ENCODE data around the gene PHAF1. TPM values are rescaled to one million over a fixed set of nuclear protein-coding genes. Genes with fewer than 3 reads are reported as not detected.

Gene PHAF1
- total and polyA plus RNA-seq, 2 donors (not counting 1 experiment from before 2014, with no cell fraction given) = 18.8 to 20.7 TPM

DNA sequence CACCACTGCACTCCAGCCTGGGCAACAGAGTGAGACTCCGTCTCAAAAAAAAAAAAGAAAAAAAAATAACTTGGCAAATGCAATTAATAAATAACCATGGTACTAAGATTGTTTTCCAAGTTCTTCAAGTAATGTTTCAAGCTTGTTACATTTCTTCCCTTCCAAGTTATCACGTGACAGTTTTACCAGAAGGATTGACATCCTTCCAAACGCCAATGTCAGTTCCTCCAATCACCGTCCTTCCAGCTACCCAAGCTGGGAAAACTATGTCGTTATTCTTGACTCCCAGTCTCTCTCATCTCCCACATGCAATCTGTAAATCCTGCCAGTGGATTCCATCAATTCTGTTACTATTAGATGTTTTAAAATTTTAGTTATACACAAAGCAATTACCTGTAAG lies 3.9 kb upstream of the PHAF1 start:
- no peak overlapping the region for H2AFZ ChIP-seq (ENCODE audit: insufficient read depth, low read depth, low read length, poor library complexity, severe bottlenecking)
- peaks cover 16% of the 10 kb centered on the region for H3K79me2 ChIP-seq (ENCODE audit: control insufficient read depth, insufficient read depth, low read length)
- TF ChIP-seq EZH2 (IDR thresholded peaks at IDR 0.05; ENCODE audit: borderline replicate concordance, insufficient read depth, low read depth, low read length, poor library complexity, severe bottlenecking) = no peak
- TF ChIP-seq, protein P1, sequence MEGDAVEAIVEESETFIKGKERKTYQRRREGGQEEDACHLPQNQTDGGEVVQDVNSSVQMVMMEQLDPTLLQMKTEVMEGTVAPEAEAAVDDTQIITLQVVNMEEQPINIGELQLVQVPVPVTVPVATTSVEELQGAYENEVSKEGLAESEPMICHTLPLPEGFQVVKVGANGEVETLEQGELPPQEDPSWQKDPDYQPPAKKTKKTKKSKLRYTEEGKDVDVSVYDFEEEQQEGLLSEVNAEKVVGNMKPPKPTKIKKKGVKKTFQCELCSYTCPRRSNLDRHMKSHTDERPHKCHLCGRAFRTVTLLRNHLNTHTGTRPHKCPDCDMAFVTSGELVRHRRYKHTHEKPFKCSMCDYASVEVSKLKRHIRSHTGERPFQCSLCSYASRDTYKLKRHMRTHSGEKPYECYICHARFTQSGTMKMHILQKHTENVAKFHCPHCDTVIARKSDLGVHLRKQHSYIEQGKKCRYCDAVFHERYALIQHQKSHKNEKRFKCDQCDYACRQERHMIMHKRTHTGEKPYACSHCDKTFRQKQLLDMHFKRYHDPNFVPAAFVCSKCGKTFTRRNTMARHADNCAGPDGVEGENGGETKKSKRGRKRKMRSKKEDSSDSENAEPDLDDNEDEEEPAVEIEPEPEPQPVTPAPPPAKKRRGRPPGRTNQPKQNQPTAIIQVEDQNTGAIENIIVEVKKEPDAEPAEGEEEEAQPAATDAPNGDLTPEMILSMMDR (IDR thresholded peaks at IDR 0.05) = no peak
- H3K9me3 Mint-ChIP-seq (ENCODE audit: insufficient read depth) = no peaks in the 10 kb centered on the region
- intact Hi-C loops (cut with micrococcal nuclease) = no loop called here
- H3K4me1 Mint-ChIP-seq = peaks cover 31% of the 10 kb centered on the region
- H4K20me1 ChIP-seq (ENCODE audit: control insufficient read depth, insufficient read depth, low read length, poor library complexity, severe bottlenecking) = peaks cover 9% of the 10 kb centered on the region
- H3K9me3 ChIP-seq (ENCODE audit: control extremely low read depth in 1 of 3, control insufficient read depth in 2 of 3, insufficient read depth in 1 of 3, low read length in 2 of 3) = no peaks in the 10 kb centered on the region
- POLR2A ChIA-PET = no interaction called here
- no peaks in the 10 kb centered on the region for H3K36me3 ChIP-seq (replicated peaks in 1 of 2; ENCODE audit: control extremely low read depth in 1 of 2, control insufficient read depth in 1 of 2, extremely low read depth in 1 of 2, insufficient read depth in 2 of 2, low read length in 1 of 2)
- H3K4me2 ChIP-seq (replicated peaks; ENCODE audit: low read depth, low read length, poor library complexity, severe bottlenecking) = no peak overlapping the region
- no peak overlapping the region for H3K4me3 ChIP-seq (ENCODE audit: control extremely low read depth in 1 of 5, extremely low read depth in 1 of 5, insufficient read depth in 1 of 5, low read depth in 2 of 5, low read length in 4 of 5)
- no peak overlapping the region for H3K27ac ChIP-seq (ENCODE audit: low read length in 2 of 2)
- H3K27me3 Mint-ChIP-seq = no peaks in the 10 kb centered on the region
- H3K27ac Mint-ChIP-seq = peak overlapping the region; percentile 33
- peaks cover 20 to 29% of the 10 kb centered on the region in 2 donors for H3K4me1 ChIP-seq (ENCODE audit: control insufficient read depth in 2 of 2, insufficient read depth in 2 of 2, low read length in 2 of 2)
- CTCF ChIA-PET = interaction anchor here (2.0 kb wide), 1 partner anchor 49 kb away, joined by 12 read pairs; no protein-coding TSS in a partner anchor
- no peak for ATAC-seq (ENCODE audit: low read depth)
- H3K4me3 Mint-ChIP-seq = no peak overlapping the region
- whole genome bisulfite sequencing (ENCODE audit: insufficient coverage) = 90% methylated on average over 3 of the region's 5 CpGs
- no peaks in the 10 kb centered on the region for H3K27me3 ChIP-seq (replicated peaks in 1 of 4; ENCODE audit: control extremely low read depth in 1 of 4, control insufficient read depth in 3 of 4, insufficient read depth in 4 of 4, low read length in 3 of 4)
- H3K9ac ChIP-seq (ENCODE audit: low read length) = no peak overlapping the region
- DNase-seq = no peak

GRCh38 chr16:67108489-67108888 lies 1.3 kb upstream of the PHAF1 start:
- H3K27me3 ChIP-seq (replicated peaks in 1 of 4; ENCODE audit: control extremely low read depth in 1 of 4, control insufficient read depth in 3 of 4, insufficient read depth in 4 of 4, low read length in 3 of 4) = no peaks in the 10 kb centered on the region
- peaks cover 14% of the 10 kb centered on the region for H4K20me1 ChIP-seq (ENCODE audit: control insufficient read depth, insufficient read depth, low read length, poor library complexity, severe bottlenecking)
- POLR2A ChIA-PET = no interaction called here
- Mint-ChIP-seq H3K4me3 (peak overlapping the region; percentile 54), H3K27ac (no peak overlapping the region), H3K9me3 (ENCODE audit: insufficient read depth) (no peaks in the 10 kb centered on the region), H3K27me3 (no peaks in the 10 kb centered on the region), H3K4me1 (peaks cover 39% of the 10 kb centered on the region)
- CTCF ChIA-PET = interaction anchor here (0.7 kb wide), 1 partner anchor 150 kb away, joined by 3 read pairs; no protein-coding TSS in a partner anchor
- no peaks in the 10 kb centered on the region for H3K9me3 ChIP-seq (ENCODE audit: control extremely low read depth in 1 of 3, control insufficient read depth in 2 of 3, insufficient read depth in 1 of 3, low read length in 2 of 3)
- H3K4me3 ChIP-seq (ENCODE audit: control extremely low read depth in 1 of 5, extremely low read depth in 1 of 5, insufficient read depth in 1 of 5, low read depth in 2 of 5, low read length in 4 of 5) = no peak overlapping the region
- H3K4me2 ChIP-seq (replicated peaks; ENCODE audit: low read depth, low read length, poor library complexity, severe bottlenecking) = no peak overlapping the region
- DNase-seq = no peak
- no peak overlapping the region for H2AFZ ChIP-seq (ENCODE audit: insufficient read depth, low read depth, low read length, poor library complexity, severe bottlenecking)
- H3K79me2 ChIP-seq (ENCODE audit: control insufficient read depth, insufficient read depth, low read length) = peaks cover 40% of the 10 kb centered on the region
- no peak overlapping the region for H3K9ac ChIP-seq (ENCODE audit: low read length)
- intact Hi-C loops (cut with micrococcal nuclease) = loop anchor here (2.0 kb wide), 1 partner anchor 76 kb away; no protein-coding TSS in a partner anchor
- H3K36me3 ChIP-seq (replicated peaks in 1 of 2; ENCODE audit: control extremely low read depth in 1 of 2, control insufficient read depth in 1 of 2, extremely low read depth in 1 of 2, insufficient read depth in 2 of 2, low read length in 1 of 2) = peaks cover 0 to 2% of the 10 kb centered on the region in 2 experiments
- no peak for ATAC-seq (ENCODE audit: low read depth)
- TF ChIP-seq EZH2 (IDR thresholded peaks at IDR 0.05; ENCODE audit: borderline replicate concordance, insufficient read depth, low read depth, low read length, poor library complexity, severe bottlenecking) = no peak
- TF ChIP-seq, protein P1 (IDR thresholded peaks at IDR 0.05) = no peak
- peaks cover 25 to 36% of the 10 kb centered on the region in 2 donors for H3K4me1 ChIP-seq (ENCODE audit: control insufficient read depth in 2 of 2, insufficient read depth in 2 of 2, low read length in 2 of 2)
- 98% methylated on average over 5 of the region's 6 CpGs for WGBS (ENCODE audit: insufficient coverage)
- no peak overlapping the region for H3K27ac ChIP-seq (ENCODE audit: low read length in 2 of 2)
